Activated CD8-positive, alpha-beta memory T cell treated with anti-CD3 and anti-CD28 coated beads, Interleukin-2, amount 50 U/mL, for 24 hours (primary cell): ENCODE measurements around the gene IPO4.

Experiments used
- DNase-seq: peaks from one replicate; pipeline ENCODE4 v3.0.0-alpha.2; 2020; ENCODE audit errors: extremely low read depth

The IPO4 gene

GRCh38 chr14:24194186-24194872 is 5.7 kb upstream of the IPO4 start:
- no peak for DNase-seq

- DNase-seq, result no peak
Observed at GRCh38 chr14:24192933-24193332, 4.3 kb upstream of the IPO4 start.

GRCh38 chr14:24190416-24190815 is 1.8 kb upstream of the IPO4 start:
- DNase-seq, result no peak

GRCh38 chr14:24189460-24189859 is 844 bp upstream of the IPO4 start:
- no peak for DNase-seq

- no peak for DNase-seq
Observed at GRCh38 chr14:24189059-24189375, 401 bp upstream of the IPO4 start.

GRCh38 chr14:24187539-24187915 is 1.1 kb downstream of the IPO4 start:
- DNase-seq, result no peak

GRCh38 chr14:24186831-24187538 is 1.6 kb downstream of the IPO4 start:
- DNase-seq, result no peak

- no peak for DNase-seq
Observed at GRCh38 chr14:24185741-24186140, 2.9 kb downstream of the IPO4 start.

GRCh38 chr14:24185026-24185425 is 3.6 kb downstream of the IPO4 start:
- no peak for DNase-seq

- no peak for DNase-seq
Observed at GRCh38 chr14:24184104-24184970, 4.3 kb downstream of the IPO4 start.

GRCh38 chr14:24183014-24183481 is 5.6 kb downstream of the IPO4 start:
- no peak for DNase-seq

GRCh38 chr14:24182110-24182882 is 6.3 kb downstream of the IPO4 start:
- no peak for DNase-seq

- DNase-seq, result no peak
Observed at GRCh38 chr14:24181371-24182077, 7.1 kb downstream of the IPO4 start.

- no peak for DNase-seq
Observed at GRCh38 chr14:24179961-24180796, 8.4 kb downstream of the IPO4 start.

- no peak for DNase-seq
Observed at GRCh38 chr14:24179294-24179960, 9.2 kb downstream of the IPO4 start.

- no peak for DNase-seq
Observed at GRCh38 chr14:24178399-24179178, 10.0 kb downstream of the IPO4 start.

- no peak for DNase-seq
Observed at GRCh38 chr14:24177891-24178290, 10.7 kb downstream of the IPO4 start.

GRCh38 chr14:24177041-24177825 is 11.4 kb downstream of the IPO4 start:
- no peak for DNase-seq
